Rectal smooth muscle tissue (tissue), 1 donor: ENCODE results near the gene ASB15.
A peak's percentile ranks its signal among the peaks of the same experiment; 100 is the strongest.
"Not testable (repeated sequence)": the region's sequence is repeated elsewhere in the genome, so short reads cannot be mapped to it uniquely, and the experiment has no call there.

Experiments
- H3K27ac ChIP-seq: one replicate; pipeline ENCODE4 v1.7.0; 2013; ENCODE audit warnings: low read depth, low read length, inconsistent platforms
- H3K27me3 ChIP-seq: one replicate; pipeline ENCODE4 v1.7.0; 2013; ENCODE audit warnings: low read length; ENCODE audit not compliant: control insufficient read depth, insufficient read depth
- H3K36me3 ChIP-seq: one replicate; pipeline ENCODE4 v1.7.0; 2013; ENCODE audit warnings: low read length; ENCODE audit not compliant: control insufficient read depth, insufficient read depth
- H3K4me1 ChIP-seq: one replicate; pipeline ENCODE4 v1.7.0; 2013; ENCODE audit warnings: low read length; ENCODE audit not compliant: control insufficient read depth, insufficient read depth
- H3K4me3 ChIP-seq: one replicate; pipeline ENCODE4 v1.7.0; 2013; ENCODE audit warnings: low read length
- H3K9ac ChIP-seq: one replicate; pipeline ENCODE4 v1.7.0; 2013; ENCODE audit warnings: low read length

The ASB15 gene

DNA sequence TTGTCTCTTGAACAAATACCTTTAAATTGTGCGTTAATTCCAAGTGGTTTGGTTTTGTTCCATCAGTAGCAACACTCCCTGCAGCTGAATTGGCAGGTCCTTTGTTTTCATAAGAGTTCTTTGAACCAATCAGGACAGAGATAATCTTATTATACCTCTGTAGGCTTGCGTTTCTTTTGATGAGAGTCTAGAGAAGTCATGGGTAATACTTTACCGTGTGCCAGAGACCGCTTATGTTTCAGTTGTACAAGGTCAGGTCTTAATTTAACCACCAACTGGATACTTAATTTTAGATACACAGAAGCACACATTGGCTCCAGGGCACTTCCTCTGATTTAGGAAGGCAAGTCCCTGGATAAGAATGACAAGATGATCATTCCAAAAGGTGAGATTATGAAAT lies at the start of gene ASB15:
Gene ASB15, plus strand, starts transcription at position 292 of the 400 bp plus-strand sequence. CDS start 12,682 bp downstream, outside the sequence.
- Histone ChIP-seq H3K9ac (no peak within 1 kb of the TSS), H3K27ac (no peak within 1 kb of the TSS), H3K4me1 (no peaks in the 10 kb centered on the region), H3K36me3 (no peaks in the 10 kb centered on the region), H3K27me3 (no peaks in the 10 kb centered on the region), H3K4me3 (no peak within 1 kb of the TSS)

DNA sequence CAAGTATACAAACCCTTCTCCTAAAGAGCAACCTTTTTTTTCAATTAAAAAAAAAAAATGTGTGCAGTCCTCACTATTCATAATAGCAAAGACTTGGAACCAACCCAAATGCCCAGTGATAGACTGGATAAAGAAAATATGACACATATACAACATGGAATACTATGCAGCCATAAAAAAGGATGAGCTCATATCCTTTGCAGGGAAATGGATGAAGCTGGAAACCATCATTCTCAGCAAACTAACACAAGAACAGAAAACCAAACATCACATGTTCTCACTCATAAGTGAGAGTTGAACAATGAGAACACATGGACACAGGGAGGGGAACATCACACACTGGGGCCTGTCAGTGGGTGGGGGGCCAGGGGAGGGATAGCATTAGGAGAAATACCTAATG lies 49.5 kb upstream of the ASB15 start:
- H3K27me3 ChIP-seq, H3K9ac ChIP-seq, H3K27ac ChIP-seq, H3K4me3 ChIP-seq, H3K36me3 ChIP-seq: not testable (repeated sequence)
- H3K4me1 ChIP-seq: peaks cover 15% of the 10 kb centered on the region

DNA sequence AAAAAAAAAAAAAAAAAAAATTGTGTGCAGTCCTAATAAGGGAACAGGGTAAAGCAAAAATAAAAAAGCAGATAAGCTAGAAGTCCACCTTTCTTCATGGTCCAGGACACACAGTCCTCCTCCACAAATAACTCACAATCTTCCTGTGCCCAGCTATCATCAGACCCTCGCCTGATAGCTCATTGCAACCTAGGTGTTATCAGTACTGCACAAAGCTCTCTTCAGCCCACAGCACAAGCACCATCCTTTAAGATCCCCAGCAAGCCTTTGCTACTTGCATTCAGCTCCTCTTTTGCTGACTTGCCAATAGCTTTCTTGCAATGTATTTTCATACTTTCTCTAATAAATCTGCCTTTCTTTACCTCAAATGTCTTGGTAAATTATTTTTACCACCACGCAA lies 49.0 kb upstream of the ASB15 start:
- peaks cover 9% of the 10 kb centered on the region for H3K36me3 ChIP-seq
- no peak overlapping the region for H3K4me3 ChIP-seq
- no peak overlapping the region for H3K27ac ChIP-seq
- H3K9ac ChIP-seq: no peak overlapping the region
- H3K4me1 ChIP-seq: peaks cover 15% of the 10 kb centered on the region
- no peaks in the 10 kb centered on the region for H3K27me3 ChIP-seq

DNA sequence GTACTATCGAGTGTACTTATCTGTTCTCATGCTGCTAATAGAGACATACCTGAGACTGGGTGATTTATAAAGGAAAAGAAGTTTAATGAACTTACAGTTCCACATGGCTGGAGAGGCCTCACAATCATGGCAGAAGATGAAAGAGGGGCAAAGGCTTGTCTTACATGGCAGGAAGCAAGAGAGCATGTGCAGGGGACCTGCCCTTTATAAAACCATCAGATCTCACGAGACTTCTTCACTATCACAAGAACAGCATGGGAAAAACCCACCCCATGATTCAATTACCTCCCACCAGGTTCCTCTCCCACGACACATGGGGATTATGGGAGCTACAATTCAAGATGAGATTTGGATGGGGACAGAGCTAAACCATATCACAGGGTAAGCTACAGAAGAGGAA lies 48.5 kb upstream of the ASB15 start:
- Histone ChIP-seq H3K4me3 (no peak overlapping the region), H3K4me1 (peaks cover 15% of the 10 kb centered on the region), H3K27me3 (no peaks in the 10 kb centered on the region), H3K36me3 (peaks cover 9% of the 10 kb centered on the region), H3K9ac (no peak overlapping the region), H3K27ac (no peak overlapping the region)

DNA sequence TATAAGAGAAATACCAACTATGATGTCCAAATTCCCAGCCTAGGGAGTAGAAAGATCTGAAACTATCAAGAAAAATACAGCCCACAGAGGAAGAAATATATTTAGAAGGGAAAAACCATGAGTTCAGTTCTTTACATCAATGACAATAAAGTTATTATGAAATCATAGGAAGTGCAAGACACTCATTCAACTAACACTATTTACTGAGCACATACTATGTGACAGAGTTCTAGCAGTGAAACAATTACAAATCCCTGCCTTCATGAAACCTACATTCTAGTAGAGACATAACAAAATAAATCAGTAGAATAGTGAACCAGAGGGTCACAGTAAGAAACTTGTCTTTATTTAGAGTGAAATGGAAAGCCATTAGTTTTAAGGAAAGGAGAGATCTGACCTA lies 46.1 kb upstream of the ASB15 start:
- Histone ChIP-seq H3K27me3 (no peaks in the 10 kb centered on the region), H3K36me3 (peaks cover 6% of the 10 kb centered on the region), H3K9ac (no peak overlapping the region), H3K27ac (no peak overlapping the region), H3K4me3 (no peak overlapping the region), H3K4me1 (peaks cover 15% of the 10 kb centered on the region)

DNA sequence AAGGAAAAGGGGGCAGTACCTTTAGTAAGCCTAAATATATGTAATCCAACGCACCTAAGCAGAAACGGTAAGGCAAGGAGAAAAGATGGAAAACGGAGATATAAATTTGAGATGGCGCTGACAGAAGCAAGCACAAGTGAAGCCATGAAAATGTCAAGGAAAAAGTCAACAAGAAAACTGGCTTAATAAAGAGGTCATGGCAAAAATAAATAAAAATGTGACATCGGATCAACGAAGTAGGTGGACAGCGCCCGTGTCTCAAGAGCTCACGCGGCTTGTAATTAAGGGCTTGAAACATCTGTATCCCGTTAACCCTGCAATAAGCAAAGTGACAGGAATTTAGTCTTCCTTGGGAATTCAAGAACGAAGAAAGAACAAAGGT lies 44.6 kb upstream of the ASB15 start:
- Histone ChIP-seq H3K27ac (peak overlapping the region; percentile 94), H3K4me3 (peak overlapping the region; percentile 96), H3K27me3 (no peaks in the 10 kb centered on the region)

DNA sequence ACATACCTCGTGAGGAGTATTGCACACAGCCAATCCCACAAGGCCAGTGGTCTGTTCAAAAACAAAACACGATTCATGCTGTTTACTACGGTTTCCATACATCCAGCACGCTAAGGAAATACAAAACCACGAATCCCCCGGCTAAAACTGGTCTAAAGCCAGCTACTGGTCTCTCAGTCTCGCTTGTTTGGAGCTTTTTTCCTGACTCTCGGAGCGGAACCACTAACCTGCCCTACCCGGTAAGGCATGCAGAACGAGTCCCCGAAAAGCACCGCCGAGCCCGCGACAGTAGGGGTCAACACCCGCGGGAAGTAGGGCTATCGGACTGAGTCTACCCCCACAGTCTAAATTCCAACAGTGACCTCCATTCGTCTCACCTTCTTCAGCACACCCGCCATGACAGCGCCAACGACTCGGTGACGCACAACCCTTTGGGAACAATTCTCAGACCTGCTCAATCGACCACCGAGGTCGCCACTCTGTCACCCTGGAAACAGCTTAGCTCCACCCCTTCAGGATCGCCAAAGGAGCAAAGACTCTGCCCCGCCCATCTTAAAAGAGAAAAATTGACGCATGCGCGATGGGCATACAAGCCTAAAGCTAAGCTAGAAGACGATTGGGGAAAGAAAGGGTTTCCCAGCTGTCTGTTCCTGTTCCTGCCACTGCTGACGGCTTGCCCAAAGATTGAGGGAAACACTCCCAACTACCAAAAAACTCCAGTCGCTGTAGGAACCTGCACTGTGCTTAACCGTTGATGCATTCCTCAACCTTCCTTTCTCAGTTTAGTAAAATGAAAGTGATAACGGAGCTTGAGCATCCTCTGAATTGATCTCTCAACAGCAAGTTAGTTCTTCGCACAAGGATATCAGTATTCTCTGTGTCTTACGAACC lies 44.0 kb upstream of the ASB15 start, which contains the start of gene NDUFA5:
Gene NDUFA5, minus strand, starts transcription at position 421 of the 891 bp plus-strand sequence. Its CDS starts 23 bp downstream, at position 398.
- H3K4me1 ChIP-seq: peaks cover 15% of the 10 kb centered on the region
- peaks cover 4% of the 10 kb centered on the region for H3K36me3 ChIP-seq
- H3K4me3 ChIP-seq: peak within 1 kb of the TSS; percentile 96
- H3K9ac ChIP-seq: peak within 1 kb of the TSS; percentile 60
- H3K27ac ChIP-seq: peak within 1 kb of the TSS; percentile 94
- no peaks in the 10 kb centered on the region for H3K27me3 ChIP-seq

More for the DNA sequence above, 44.6 kb upstream of the ASB15 start:
- H3K4me1 ChIP-seq: peaks cover 15% of the 10 kb centered on the region
- H3K9ac ChIP-seq: peak overlapping the region; percentile 60
- H3K36me3 ChIP-seq: peaks cover 6% of the 10 kb centered on the region

DNA sequence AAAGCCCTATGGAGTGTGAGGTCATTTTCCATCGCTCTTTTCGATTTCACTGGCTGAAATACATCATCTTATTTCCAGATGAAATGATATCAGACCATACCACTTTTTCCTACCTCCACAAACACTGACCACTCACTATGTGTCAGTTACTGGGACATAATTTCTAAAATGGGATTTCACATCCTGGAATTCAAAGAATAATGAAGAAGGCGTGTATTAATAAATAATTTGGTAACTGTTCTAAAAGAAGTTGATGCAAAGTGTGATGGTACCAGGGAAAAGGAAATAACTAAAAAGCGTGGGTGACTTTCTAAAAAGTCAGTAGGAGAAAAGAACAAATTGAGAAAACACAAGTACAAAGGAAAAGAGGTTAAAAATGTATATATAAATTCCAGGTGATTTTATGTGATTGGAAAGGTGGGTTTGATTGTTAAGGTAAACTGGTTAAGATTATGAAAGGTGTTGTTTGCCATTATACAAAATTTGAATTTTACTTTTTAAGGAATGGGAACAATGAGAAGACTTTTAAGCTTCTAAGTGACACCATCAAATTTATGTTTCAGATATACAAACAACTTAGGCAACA lies 43.2 kb upstream of the ASB15 start:
- peak overlapping the region; percentile 96 for H3K4me3 ChIP-seq
- peak overlapping the region; percentile 79 for H3K27ac ChIP-seq
- no peaks in the 10 kb centered on the region for H3K27me3 ChIP-seq
- H3K9ac ChIP-seq: no peak overlapping the region
- peaks cover 15% of the 10 kb centered on the region for H3K4me1 ChIP-seq
- peaks cover 2% of the 10 kb centered on the region for H3K36me3 ChIP-seq

DNA sequence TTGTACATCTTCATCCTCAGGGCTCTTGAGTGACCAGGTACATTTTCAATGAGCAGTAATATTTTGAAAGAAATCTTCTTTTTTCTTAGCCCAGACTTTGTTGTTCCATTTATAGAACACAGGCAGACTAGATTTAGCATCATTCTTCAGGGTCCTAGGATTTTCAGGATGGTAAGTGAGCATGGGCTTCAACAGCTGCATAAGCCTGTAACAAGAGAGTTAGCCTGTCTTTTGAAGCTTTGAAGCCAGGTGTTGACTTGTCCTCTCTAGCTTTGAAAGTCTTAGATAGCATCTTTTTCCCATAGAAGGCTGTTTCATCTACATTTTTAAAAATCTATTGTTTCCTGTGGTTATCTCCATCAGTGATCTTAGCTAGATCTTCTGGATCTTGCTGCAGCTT lies 39.5 kb upstream of the ASB15 start:
- Histone ChIP-seq H3K4me3 (no peak overlapping the region), H3K36me3 (no peaks in the 10 kb centered on the region), H3K27ac (no peak overlapping the region), H3K27me3 (no peaks in the 10 kb centered on the region), H3K4me1 (no peaks in the 10 kb centered on the region), H3K9ac (no peak overlapping the region)

DNA sequence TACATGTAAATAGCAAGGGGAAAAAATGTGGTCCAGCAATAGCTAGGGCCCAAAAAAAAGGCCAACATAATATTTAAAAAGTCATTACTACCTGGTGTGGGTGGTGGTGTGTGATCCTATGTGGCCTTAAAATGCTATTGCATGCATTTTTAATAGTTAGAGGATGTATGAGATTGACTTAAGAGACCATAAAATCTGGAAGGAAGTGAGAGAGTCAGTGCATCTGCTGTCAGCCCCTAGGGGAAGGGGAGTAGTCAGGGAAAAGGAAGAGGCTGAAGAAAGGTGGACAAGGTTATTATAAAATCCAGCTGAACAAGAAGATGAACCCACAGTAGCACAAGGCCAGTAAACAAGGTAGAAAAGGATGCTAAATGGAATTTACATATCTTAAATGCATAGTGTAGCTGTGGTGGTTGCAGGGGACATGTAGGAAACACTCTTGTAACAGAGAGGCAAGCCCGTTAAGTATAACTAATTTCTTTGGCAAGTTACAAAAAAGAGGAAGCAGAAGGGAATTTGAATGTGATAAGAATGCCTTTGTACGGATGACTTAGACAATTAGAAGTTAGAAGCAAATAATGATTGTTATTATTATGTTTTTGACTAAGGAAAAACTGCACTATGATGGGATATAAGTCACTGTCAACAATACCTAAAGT lies 32.1 kb upstream of the ASB15 start:
- H3K27ac ChIP-seq: no peak overlapping the region
- H3K4me3 ChIP-seq: no peak overlapping the region
- H3K9ac ChIP-seq: no peak overlapping the region

DNA sequence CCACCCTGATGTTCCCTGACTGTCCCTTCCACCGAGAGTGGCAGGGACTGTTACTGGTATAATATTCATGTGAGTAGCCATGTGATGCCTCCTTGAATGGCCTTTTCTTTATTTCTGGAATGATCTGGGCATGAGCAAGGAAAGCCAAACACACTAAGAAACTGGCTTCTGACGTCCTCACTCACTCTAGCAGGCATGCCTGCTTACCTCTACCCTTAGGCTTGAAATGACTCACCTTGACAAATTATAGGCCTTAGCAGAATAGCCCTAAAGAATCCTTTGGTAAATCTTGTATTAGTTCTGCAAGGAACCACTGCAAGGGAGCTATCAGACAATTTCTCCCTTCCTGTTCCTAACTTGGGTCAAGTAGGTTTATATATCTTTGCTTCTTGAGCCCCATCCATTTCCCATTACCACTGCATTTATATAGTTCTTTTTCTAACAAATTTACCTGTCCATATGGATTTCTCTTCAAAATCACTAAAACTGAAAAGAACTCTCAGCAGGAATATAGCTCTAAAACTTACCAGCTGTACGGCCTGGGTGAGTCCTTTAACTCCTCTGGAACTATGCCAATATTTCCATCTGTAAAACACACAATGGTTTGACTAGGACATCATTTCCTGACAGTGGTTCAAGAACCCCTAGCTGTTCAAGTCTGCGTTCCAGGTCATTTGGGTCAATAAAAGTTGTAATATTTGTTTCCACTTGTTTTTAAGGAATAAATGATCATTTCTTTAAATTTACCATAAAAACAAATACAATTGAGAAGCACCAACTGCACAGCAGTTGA lies 31.0 kb upstream of the ASB15 start:
- no peak overlapping the region for H3K4me3 ChIP-seq

More for the DNA sequence above, 32.1 kb upstream of the ASB15 start:
- no peaks in the 10 kb centered on the region for H3K36me3 ChIP-seq
- H3K4me1 ChIP-seq: no peaks in the 10 kb centered on the region
- no peaks in the 10 kb centered on the region for H3K27me3 ChIP-seq

DNA sequence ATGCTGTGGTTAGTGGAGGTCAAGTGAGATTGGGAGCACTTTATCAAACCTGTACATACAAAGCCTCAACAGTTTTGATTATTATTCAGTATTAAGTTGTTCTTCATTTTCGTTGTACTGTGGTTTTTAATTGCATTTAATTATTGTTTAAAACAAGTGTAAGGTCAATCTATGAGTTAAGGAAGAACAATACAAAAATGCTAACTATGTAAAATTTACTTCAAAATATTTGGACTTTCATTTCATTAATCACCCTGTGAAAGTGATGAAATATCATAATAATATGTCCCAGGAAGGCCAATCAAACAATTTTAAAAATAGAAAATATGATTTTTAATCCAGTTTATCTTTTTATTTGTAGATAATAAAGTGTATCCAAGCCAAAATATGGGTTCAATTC lies 30.4 kb upstream of the ASB15 start:
- Histone ChIP-seq H3K4me1 (no peaks in the 10 kb centered on the region), H3K27me3 (no peaks in the 10 kb centered on the region), H3K4me3 (no peak overlapping the region), H3K27ac (no peak overlapping the region), H3K36me3 (no peaks in the 10 kb centered on the region), H3K9ac (no peak overlapping the region)

More for the DNA sequence above, 31.0 kb upstream of the ASB15 start:
- Histone ChIP-seq H3K9ac (no peak overlapping the region), H3K27ac (no peak overlapping the region), H3K4me1 (no peaks in the 10 kb centered on the region), H3K36me3 (no peaks in the 10 kb centered on the region), H3K27me3 (no peaks in the 10 kb centered on the region)
